ENCODE results near the gene RUNX1. TPM values are rescaled to one million over a fixed set of nuclear protein-coding genes. Genes with fewer than 3 reads are reported as not detected.

The RUNX1 gene
- total RNA-seq, 1 experiment from 2014 or later: 0.52 TPM

DNA sequence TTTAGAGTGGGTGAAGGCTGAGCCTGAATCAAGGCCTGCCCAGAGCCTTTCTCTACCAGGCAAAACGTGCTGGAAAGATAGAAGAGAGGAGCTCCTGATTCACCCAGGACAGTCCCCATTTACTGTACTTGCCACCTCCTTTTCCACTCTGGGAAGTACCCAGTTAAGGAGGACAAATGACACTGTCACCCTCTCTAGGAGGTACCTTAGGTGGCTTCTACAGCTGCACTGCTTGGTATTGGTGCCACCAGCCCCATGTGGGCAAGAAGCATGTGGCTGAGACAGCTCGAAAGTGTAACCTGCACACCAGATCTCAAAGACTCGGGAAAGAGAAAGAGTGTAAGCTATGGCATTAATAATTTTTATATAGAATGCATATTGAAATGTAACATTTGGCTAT is 42.3 kb downstream of the RUNX1 start:
- Histone ChIP-seq H3K4me1 (ENCODE audit: insufficient read depth, low read length, poor library complexity, severe bottlenecking) (no peaks in the 10 kb centered on the region), H3K27ac (ENCODE audit: low read depth, low read length, poor library complexity, severe bottlenecking) (no peak overlapping the region), H3K9me3 (ENCODE audit: low read depth, low read length, poor library complexity, severe bottlenecking) (no peaks in the 10 kb centered on the region), H3K4me3 (ENCODE audit: low read depth, low read length, poor library complexity, severe bottlenecking) (no peak overlapping the region), H3K36me3 (ENCODE audit: insufficient read depth, low read length, poor library complexity, severe bottlenecking) (no peaks in the 10 kb centered on the region), H3K27me3 (replicated peaks; ENCODE audit: insufficient read depth, low read depth, low read length, poor library complexity) (peaks cover 15% of the 10 kb centered on the region)
- no peak for TF ChIP-seq EZH2 (IDR thresholded peaks at IDR 0.05; ENCODE audit: borderline replicate concordance, low read depth, low read length, poor library complexity, severe bottlenecking)
- TF ChIP-seq, protein P1, sequence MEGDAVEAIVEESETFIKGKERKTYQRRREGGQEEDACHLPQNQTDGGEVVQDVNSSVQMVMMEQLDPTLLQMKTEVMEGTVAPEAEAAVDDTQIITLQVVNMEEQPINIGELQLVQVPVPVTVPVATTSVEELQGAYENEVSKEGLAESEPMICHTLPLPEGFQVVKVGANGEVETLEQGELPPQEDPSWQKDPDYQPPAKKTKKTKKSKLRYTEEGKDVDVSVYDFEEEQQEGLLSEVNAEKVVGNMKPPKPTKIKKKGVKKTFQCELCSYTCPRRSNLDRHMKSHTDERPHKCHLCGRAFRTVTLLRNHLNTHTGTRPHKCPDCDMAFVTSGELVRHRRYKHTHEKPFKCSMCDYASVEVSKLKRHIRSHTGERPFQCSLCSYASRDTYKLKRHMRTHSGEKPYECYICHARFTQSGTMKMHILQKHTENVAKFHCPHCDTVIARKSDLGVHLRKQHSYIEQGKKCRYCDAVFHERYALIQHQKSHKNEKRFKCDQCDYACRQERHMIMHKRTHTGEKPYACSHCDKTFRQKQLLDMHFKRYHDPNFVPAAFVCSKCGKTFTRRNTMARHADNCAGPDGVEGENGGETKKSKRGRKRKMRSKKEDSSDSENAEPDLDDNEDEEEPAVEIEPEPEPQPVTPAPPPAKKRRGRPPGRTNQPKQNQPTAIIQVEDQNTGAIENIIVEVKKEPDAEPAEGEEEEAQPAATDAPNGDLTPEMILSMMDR (conservative IDR thresholded peaks at IDR 0.05; ENCODE audit: low read depth, low read length): no peak
- ChIA-PET CTCF (no interaction called here), POLR2A (ENCODE audit: low non-redundant PET) (no interaction called here)
- no peak for DNase-seq (ENCODE audit: low spot score)
- intact Hi-C loops (cut with micrococcal nuclease; ENCODE audit: unreplicated experiment): no loop called here
- no TSS peak for BruUV-seq (replicated peaks)

DNA sequence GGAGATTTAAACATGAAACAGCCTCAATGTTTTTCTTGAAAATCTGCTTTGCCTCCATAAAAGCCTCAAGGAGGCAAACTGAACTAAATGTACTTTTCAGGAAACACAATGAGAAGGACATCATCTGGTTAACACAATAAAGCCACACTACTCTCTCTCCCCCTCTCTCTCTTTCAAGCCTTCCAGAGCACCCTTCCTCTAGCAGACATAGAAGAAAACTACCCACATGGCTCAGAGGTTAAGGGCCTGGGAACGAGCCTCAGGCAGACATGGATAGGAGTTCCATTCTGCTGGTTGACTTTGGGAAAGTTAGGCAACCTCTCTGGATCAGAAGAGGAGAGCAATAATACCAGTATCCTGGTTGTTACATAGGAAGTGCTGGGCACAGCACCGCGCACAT is 42.9 kb downstream of the RUNX1 start:
- ChIA-PET POLR2A (ENCODE audit: low non-redundant PET) (no interaction called here), CTCF (no interaction called here)
- peaks cover 15% of the 10 kb centered on the region for H3K27me3 ChIP-seq (replicated peaks; ENCODE audit: insufficient read depth, low read depth, low read length, poor library complexity)
- BruUV-seq (replicated peaks): no TSS peak
- TF ChIP-seq, protein P1 (conservative IDR thresholded peaks at IDR 0.05; ENCODE audit: low read depth, low read length): no peak
- TF ChIP-seq EZH2 (IDR thresholded peaks at IDR 0.05; ENCODE audit: borderline replicate concordance, low read depth, low read length, poor library complexity, severe bottlenecking): no peak
- no peaks in the 10 kb centered on the region for H3K36me3 ChIP-seq (ENCODE audit: insufficient read depth, low read length, poor library complexity, severe bottlenecking)
- H3K4me1 ChIP-seq (ENCODE audit: insufficient read depth, low read length, poor library complexity, severe bottlenecking): no peaks in the 10 kb centered on the region
- no peak overlapping the region for H3K4me3 ChIP-seq (ENCODE audit: low read depth, low read length, poor library complexity, severe bottlenecking)
- no peaks in the 10 kb centered on the region for H3K9me3 ChIP-seq (ENCODE audit: low read depth, low read length, poor library complexity, severe bottlenecking)
- H3K27ac ChIP-seq (ENCODE audit: low read depth, low read length, poor library complexity, severe bottlenecking): no peak overlapping the region
- intact Hi-C loops (cut with micrococcal nuclease; ENCODE audit: unreplicated experiment): no loop called here
- DNase-seq (ENCODE audit: low spot score): no peak

DNA sequence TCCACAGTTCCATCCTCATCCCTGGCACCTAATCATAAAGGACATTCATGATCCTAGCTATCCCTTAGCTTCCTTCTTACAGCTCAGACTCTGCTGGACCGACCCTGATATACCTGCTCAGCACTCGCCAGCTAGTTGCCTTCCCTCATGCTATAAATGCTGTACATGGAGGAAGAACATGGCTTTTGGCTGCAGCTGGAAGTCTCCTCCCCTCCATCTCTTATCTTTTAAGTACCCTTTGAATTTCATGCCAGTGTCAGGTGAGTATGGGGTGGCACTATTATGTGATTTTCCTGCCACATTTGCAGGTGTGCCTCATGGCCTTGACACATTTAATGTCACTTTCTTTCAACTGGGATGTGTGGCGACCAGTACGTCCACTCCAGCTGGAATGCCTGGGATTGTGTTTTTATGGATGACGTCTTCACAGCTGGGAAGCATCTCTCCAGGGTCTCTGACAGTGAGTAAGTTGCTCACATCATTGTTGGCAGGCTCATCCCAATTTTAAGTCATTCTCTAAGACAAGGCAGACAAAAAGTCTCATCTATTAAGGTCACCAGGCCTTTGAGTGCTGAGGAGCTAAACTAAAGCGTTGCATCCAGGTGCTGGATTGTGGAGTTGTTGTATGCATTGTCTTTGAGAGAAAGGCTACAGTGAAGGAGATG is 43.4 kb downstream of the RUNX1 start:
- no peak overlapping the region for H3K27ac ChIP-seq (ENCODE audit: low read depth, low read length, poor library complexity, severe bottlenecking)
- ChIA-PET POLR2A (ENCODE audit: low non-redundant PET) (no interaction called here), CTCF (interaction anchor here (0.6 kb wide), 1 partner anchor 333 kb away, joined by 3 read pairs; no protein-coding TSS in a partner anchor)
- intact Hi-C loops (cut with micrococcal nuclease; ENCODE audit: unreplicated experiment): no loop called here
- H3K9me3 ChIP-seq (ENCODE audit: low read depth, low read length, poor library complexity, severe bottlenecking): no peaks in the 10 kb centered on the region
- no TSS peak for BruUV-seq (replicated peaks)
- TF ChIP-seq, protein P1 (conservative IDR thresholded peaks at IDR 0.05; ENCODE audit: low read depth, low read length): no peak
- TF ChIP-seq EZH2 (IDR thresholded peaks at IDR 0.05; ENCODE audit: borderline replicate concordance, low read depth, low read length, poor library complexity, severe bottlenecking): no peak
- H3K4me3 ChIP-seq (ENCODE audit: low read depth, low read length, poor library complexity, severe bottlenecking): no peak overlapping the region
- H3K27me3 ChIP-seq (replicated peaks; ENCODE audit: insufficient read depth, low read depth, low read length, poor library complexity): peaks cover 10% of the 10 kb centered on the region
- H3K4me1 ChIP-seq (ENCODE audit: insufficient read depth, low read length, poor library complexity, severe bottlenecking): no peaks in the 10 kb centered on the region
- H3K36me3 ChIP-seq (ENCODE audit: insufficient read depth, low read length, poor library complexity, severe bottlenecking): no peaks in the 10 kb centered on the region
- DNase-seq (ENCODE audit: low spot score): no peak

Data from A673 (cell line).